NT2/D1 (cell line): Measurements from ENCODE around the gene TFDP2.

ENCODE experiments used
- SUZ12 ChIP-seq: IDR thresholded peaks from 2 replicates; pipeline ENCODE4 v1.6.1; 2011; ENCODE audit not compliant: insufficient read length, insufficient read depth; ENCODE audit errors: extremely low read depth
- YY1 ChIP-seq: IDR thresholded peaks from 2 replicates; pipeline ENCODE4 v1.6.1; 2011; ENCODE audit not compliant: insufficient read length, insufficient read depth
- ZNF274 ChIP-seq: IDR thresholded peaks from 2 replicates; pipeline ENCODE4 v1.6.1; 2011; ENCODE audit warnings: mild to moderate bottlenecking, low read depth, low read length

GRCh38 chr3:141994856-141995255 is 154.5 kb downstream of the TFDP2 start:
- TF ChIP-seq SUZ12 (no peak), YY1 (no peak), ZNF274 (no peak)
